ENCODE results near the gene SLC25A31.

DNA sequence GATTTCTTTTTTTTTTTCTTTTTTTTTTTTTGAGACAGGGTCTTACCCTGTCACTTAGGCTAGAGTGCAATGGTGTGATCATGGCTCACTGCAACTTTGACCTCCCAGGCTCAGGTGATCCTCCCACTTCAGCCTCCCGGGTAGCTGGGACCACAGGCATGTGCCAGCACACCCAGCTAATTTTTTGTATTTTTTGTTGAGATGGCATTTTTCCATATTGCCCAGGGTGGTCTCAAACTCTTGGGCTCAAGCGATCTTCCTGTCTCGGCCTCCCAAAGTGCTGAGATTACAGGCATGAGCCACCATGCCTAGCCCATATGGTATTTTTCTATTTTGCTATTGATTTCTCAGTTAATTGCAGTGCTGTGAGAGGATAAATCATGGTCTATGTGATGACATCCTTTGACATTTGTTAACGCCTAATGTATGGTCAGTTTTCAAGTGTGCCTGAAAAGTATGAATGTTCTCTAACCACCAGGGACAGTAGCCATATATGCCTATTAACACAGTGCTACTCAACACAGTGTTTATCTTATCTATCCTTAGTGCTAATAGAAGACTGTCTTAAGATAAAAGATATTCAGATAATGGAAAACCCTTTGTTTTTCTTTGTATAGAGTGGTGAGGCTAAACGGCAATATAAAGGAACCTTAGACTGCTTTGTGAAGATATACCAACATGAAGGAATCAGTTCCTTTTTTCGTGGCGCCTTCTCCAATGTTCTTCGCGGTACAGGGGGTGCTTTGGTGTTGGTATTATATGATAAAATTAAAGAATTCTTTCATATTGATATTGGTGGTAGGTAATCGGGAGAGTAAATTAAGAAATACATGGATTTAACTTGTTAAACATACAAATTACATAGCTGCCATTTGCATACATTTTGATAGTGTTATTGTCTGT lies 42.8 kb downstream of the SLC25A31 start:
- TF ChIP-seq NFXL1 (IDR thresholded peaks at IDR 0.05; ENCODE audit: borderline replicate concordance): no peak
- no peak for TF ChIP-seq CTCF (IDR thresholded peaks at IDR 0.05 in 2 of 3, conservative IDR thresholded peaks at IDR 0.05 in 1 of 3; ENCODE audit: control insufficient read depth in 2 of 3, extremely low read depth in 1 of 3, insufficient read depth in 1 of 3, low read depth in 3 of 3, low read length in 3 of 3)
- no peak for TF ChIP-seq ZNF207 (IDR thresholded peaks at IDR 0.05; ENCODE audit: borderline replicate concordance)
- no peak for TF ChIP-seq PKNOX1 (IDR thresholded peaks at IDR 0.05)

All from GM12878 (cell line).